HepG2 (cell line): Measurements from ENCODE around the gene AKR1E2. TPM values are rescaled to one million over a fixed set of nuclear protein-coding genes. Genes with fewer than 3 reads are reported as not detected.

Experiments used
- JUNB ChIP-seq: sonication (generic); formaldehyde crosslinking; IDR thresholded peaks from 2 replicates; pipeline ENCODE4 v1.8.0; 2022; ENCODE audit warnings: missing genetic modification reagents, mild to moderate bottlenecking, borderline replicate concordance
- POLR2AphosphoS5 ChIP-seq: IDR thresholded peaks from 2 replicates; pipeline ENCODE4 v1.6.1; 2012; ENCODE audit warnings: low read depth, low read length
- RERE ChIP-seq: IDR thresholded peaks from 2 replicates; pipeline ENCODE4 v1.6.1; 2016; ENCODE audit warnings: low read depth, missing genetic modification reagents, missing compliant biosample characterization
- ZFP82 ChIP-seq: sonication (generic); formaldehyde crosslinking; IDR thresholded peaks from 2 replicates; pipeline ENCODE4 v1.5.1; 2020; ENCODE audit warnings: mild to moderate bottlenecking, missing genetic modification reagents, borderline replicate concordance
- ZSCAN21 ChIP-seq: sonication (generic); formaldehyde crosslinking; IDR thresholded peaks from 2 replicates; pipeline ENCODE4 v1.8.0; 2022; ENCODE audit warnings: mild to moderate bottlenecking, missing genetic modification reagents, moderate library complexity, borderline replicate concordance
- polyA plus RNA-seq, 8 experiments: library from polyadenylated mRNA; depleted of rRNA in 3 of 8; stranded (reverse) in 7 of 8; unstranded in 1 of 8; fragments of >200 nt; fragmentation: Illumina TruSeq in 4 of 8; extraction: Trizol in 4 of 8; gene quantifications; 2 replicates each; pipeline versions ENCODE4 v1.2.1 to v1.2.3, GENCODE V29; 2011 to 2016; ENCODE audit warnings: low read depth in 4 of 8, missing spikeins in 1 of 8, mixed read lengths in 1 of 8; ENCODE audit not compliant: insufficient read depth in 1 of 8
- total RNA-seq, 5 experiments: library from RNA; depleted of rRNA; stranded (reverse); fragments of >200 nt; fragmentation: Illumina TruSeq; extraction: Trizol; gene quantifications; 2 replicates each; pipeline ENCODE4 v1.2.3, GENCODE V29; 2016; ENCODE audit warnings: low read depth in 1 of 5
- TF ChIP-seq, protein P1 (sequence below): sonication (generic); formaldehyde crosslinking; IDR thresholded peaks from 2 replicates; pipeline ENCODE4 v1.5.1; 2020; ENCODE audit warnings: missing genetic modification reagents, mild to moderate bottlenecking, borderline replicate concordance

Gene AKR1E2
- total and polyA plus RNA-seq, 2 of the 13 experiments (the other 11 are each of a cell fraction or from before 2014, with no cell fraction given) = not detected

- TF ChIP-seq, protein P1, sequence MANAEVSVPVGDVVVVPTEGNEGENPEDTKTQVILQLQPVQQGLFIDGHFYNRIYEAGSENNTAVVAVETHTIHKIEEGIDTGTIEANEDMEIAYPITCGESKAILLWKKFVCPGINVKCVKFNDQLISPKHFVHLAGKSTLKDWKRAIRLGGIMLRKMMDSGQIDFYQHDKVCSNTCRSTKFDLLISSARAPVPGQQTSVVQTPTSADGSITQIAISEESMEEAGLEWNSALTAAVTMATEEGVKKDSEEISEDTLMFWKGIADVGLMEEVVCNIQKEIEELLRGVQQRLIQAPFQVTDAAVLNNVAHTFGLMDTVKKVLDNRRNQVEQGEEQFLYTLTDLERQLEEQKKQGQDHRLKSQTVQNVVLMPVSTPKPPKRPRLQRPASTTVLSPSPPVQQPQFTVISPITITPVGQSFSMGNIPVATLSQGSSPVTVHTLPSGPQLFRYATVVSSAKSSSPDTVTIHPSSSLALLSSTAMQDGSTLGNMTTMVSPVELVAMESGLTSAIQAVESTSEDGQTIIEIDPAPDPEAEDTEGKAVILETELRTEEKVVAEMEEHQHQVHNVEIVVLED (CRISPR knock-in tag) = no peak
- TF ChIP-seq ZSCAN21 (CRISPR knock-in tag) = no peak
- TF ChIP-seq JUNB = no peak
- TF ChIP-seq RERE (CRISPR knock-in tag) = no peak
- no peak for TF ChIP-seq ZFP82 (CRISPR knock-in tag)
- no peak for TF ChIP-seq POLR2AphosphoS5
These were observed 6.3 kb upstream of the AKR1E2 start (continued) for GRCh38 chr10:4819707-4820106.
